A549 (cell line): Measurements from ENCODE around the gene RERE. TPM values are rescaled to one million over a fixed set of nuclear protein-coding genes. Genes with fewer than 3 reads are reported as not detected.

Source experiments
- ATAC-seq, 2 experiments: fragments of 200-7000 bp in 1 of 2; fragments of >200 bp in 1 of 2; cut with Nextera tagmentation in 1 of 2; cut with Tn5 transposase in 1 of 2; 3 replicates each; pipeline versions ENCODE4 v1.8.0 to v1.9.1; 2018 to 2020; ENCODE audit warnings: mild to moderate bottlenecking in 1 of 2, moderate library complexity in 1 of 2
- CTCF ChIA-PET: fragments of 300-600 bp; sonication (Branson Sonifier 250); formaldehyde crosslinking; extraction: SDS; loops from one replicate; lab custom pipeline; 2021; ENCODE audit warnings: antibody characterized with exemption, inconsistent platforms; lab: Yijun Ruan, JAX
- POLR2A ChIA-PET: fragments of 350-600 bp; formaldehyde crosslinking; extraction: SDS; loops from one replicate; lab custom pipeline; 2021; ENCODE audit warnings: antibody characterized with exemption, inconsistent platforms; lab: Yijun Ruan, JAX
- DNase-seq, 2 experiments: peaks; one replicate each; pipeline versions ENCODE4 v3.0.0 to v3.0.0-alpha.2; 2011 to 2016; ENCODE audit warnings: low read depth in 1 of 2, low spot score in 1 of 2
- FAIRE-seq: peaks from 2 replicates; lab custom pipeline; 2011; peaks lifted over from hg19 to GRCh38; lab: Jason Lieb, UNC
- H3K27ac ChIP-seq, 2 experiments: fragments of >200 bp; sonication (Bioruptor Twin); formaldehyde crosslinking; 3 replicates each; pipeline ENCODE4 v1.5.1; 2016 to 2017
- H3K4me1 ChIP-seq: fragments of >200 bp; sonication (Bioruptor Twin); formaldehyde crosslinking; 3 replicates; pipeline ENCODE4 v1.6.1; 2016
- H3K4me2 ChIP-seq: fragments of >200 bp; sonication (Bioruptor Twin); formaldehyde crosslinking; 3 replicates; pipeline ENCODE4 v1.6.1; 2016
- H3K4me3 ChIP-seq: fragments of >200 bp; sonication (Bioruptor Twin); formaldehyde crosslinking; 3 replicates; pipeline ENCODE4 v1.5.1; 2016
- H3K9me3 ChIP-seq: fragments of >200 bp; sonication (Bioruptor Twin); formaldehyde crosslinking; 3 replicates; pipeline ENCODE4 v1.6.1; 2016
- CBX8 ChIP-seq: fragments of 200-600 bp; sonication (generic); IDR thresholded peaks from 2 replicates; pipeline ENCODE4 v1.6.1; 2016
- CEBPB ChIP-seq, 2 experiments: fragments of >200 bp in 1 of 2; sonication (Bioruptor Twin) in 1 of 2; formaldehyde crosslinking in 1 of 2; IDR thresholded peaks; 2 replicates each; pipeline ENCODE4 v1.6.1; 2012 to 2016
- CHD4 ChIP-seq: fragments of 200-600 bp; sonication (generic); IDR thresholded peaks from 2 replicates; pipeline ENCODE4 v1.6.1; 2016; ENCODE audit warnings: antibody characterized with exemption, mild to moderate bottlenecking, borderline replicate concordance
- FOSB ChIP-seq: fragments of 250-450 bp; sonication (Bioruptor Pico); IDR thresholded peaks from 2 replicates; pipeline ENCODE4 v1.5.0; 2020; ENCODE audit warnings: mild to moderate bottlenecking, moderate library complexity
- FOSL2 ChIP-seq, 2 experiments: fragments of 450-650 bp in 1 of 2; fragments of >200 bp in 1 of 2; sonication (Bioruptor Twin) in 1 of 2; formaldehyde crosslinking; IDR thresholded peaks; 2 replicates each; pipeline versions ENCODE4 v1.5.0 to v1.6.1; 2016 to 2020; ENCODE audit warnings: mild to moderate bottlenecking in 1 of 2, moderate library complexity in 1 of 2
- FOXS1 ChIP-seq: fragments of 250-450 bp; sonication (Bioruptor Pico); IDR thresholded peaks from 2 replicates; pipeline ENCODE4 v1.5.0; 2020; ENCODE audit warnings: mild to moderate bottlenecking, moderate library complexity
- GATA3 ChIP-seq: IDR thresholded peaks from 2 replicates; pipeline ENCODE4 v1.6.1; 2012; ENCODE audit warnings: borderline replicate concordance
- HDAC2 ChIP-seq: fragments of 200-600 bp; sonication (generic); IDR thresholded peaks from 2 replicates; pipeline ENCODE4 v1.6.1; 2016
- HES2 ChIP-seq: fragments of >200 bp; sonication (Bioruptor Twin); formaldehyde crosslinking; IDR thresholded peaks from 2 replicates; pipeline ENCODE4 v1.6.1; 2016
- HEYL ChIP-seq: fragments of 250-450 bp; sonication (Bioruptor Pico); IDR thresholded peaks from 2 replicates; pipeline ENCODE4 v1.8.0; 2021; ENCODE audit warnings: mild to moderate bottlenecking, moderate library complexity
- KDM1A ChIP-seq: fragments of 200-600 bp; sonication (generic); IDR thresholded peaks from 2 replicates; pipeline ENCODE4 v1.6.1; 2016; ENCODE audit warnings: low read depth, mild to moderate bottlenecking
- MYC ChIP-seq: IDR thresholded peaks from 2 replicates; pipeline ENCODE4 v1.6.1; 2012; ENCODE audit warnings: mild to moderate bottlenecking, inconsistent platforms, low read length, improper control_type of control experiment, borderline replicate concordance
- NFE2L2 ChIP-seq: fragments of 150-350 bp; conservative IDR thresholded peaks from 2 replicates; pipeline ENCODE4 v1.6.1; 2014; ENCODE audit warnings: low read length
- NR3C1 ChIP-seq: fragments of >200 bp; sonication (Bioruptor Twin); formaldehyde crosslinking; IDR thresholded peaks from 3 replicates; pipeline ENCODE4 v1.6.1; 2017
- RFX5 ChIP-seq: fragments of 450-650 bp; IDR thresholded peaks from 2 replicates; pipeline ENCODE4 v1.7.1; 2014; ENCODE audit warnings: antibody characterized with exemption, mild to moderate bottlenecking, moderate library complexity
- RNF2 ChIP-seq: fragments of 200-600 bp; sonication (generic); IDR thresholded peaks from 2 replicates; pipeline ENCODE4 v1.6.1; 2016; ENCODE audit warnings: low read depth, mild to moderate bottlenecking, antibody characterized with exemption, moderate library complexity, borderline replicate concordance
- TFCP2L1 ChIP-seq: fragments of 250-450 bp; sonication (Bioruptor Pico); IDR thresholded peaks from 2 replicates; pipeline ENCODE4 v1.5.0; 2021; ENCODE audit warnings: mild to moderate bottlenecking
- TP53 ChIP-seq: fragments of 250-450 bp; sonication (Bioruptor Pico); IDR thresholded peaks from 2 replicates; pipeline ENCODE4 v1.5.0; 2021; ENCODE audit warnings: mild to moderate bottlenecking, moderate library complexity
- USF2 ChIP-seq: fragments of 450-650 bp; IDR thresholded peaks from 2 replicates; pipeline ENCODE4 v1.6.1; 2014; ENCODE audit warnings: antibody characterized with exemption
- ZSCAN20 ChIP-seq: fragments of 250-450 bp; sonication (Bioruptor Pico); IDR thresholded peaks from 2 replicates; pipeline ENCODE4 v1.8.0; 2022; ENCODE audit warnings: mild to moderate bottlenecking, moderate library complexity
- WGBS: methylation state at CpG from one replicate; pipeline ENCODE4 v1.1.6; 2017; ENCODE audit errors: missing lambda C conversion rate; 5-methylcytosine and 5-hydroxymethylcytosine counted together
- polyA plus RNA-seq, 4 experiments: library from polyadenylated mRNA; depleted of rRNA in 3 of 4; stranded (reverse); fragments of >200 nt; fragmentation: RNase III in 1 of 4; extraction: RNeasy Plus Mini Kit Qiagen cat#74134 plus additional on column Dnase treatment in 1 of 4; gene quantifications; 2 replicates in 3 of 4; 3 replicates in 1 of 4; pipeline ENCODE4 v1.2.3, GENCODE V29; 2011 to 2017
- TF ChIP-seq, protein P1 (sequence below): IDR thresholded peaks from 2 replicates; pipeline ENCODE4 v1.6.1; 2012
- TF ChIP-seq, protein P2 (sequence below): fragments of 200-600 bp; sonication (generic); IDR thresholded peaks from 2 replicates; pipeline ENCODE4 v1.6.1; 2016; ENCODE audit warnings: antibody characterized with exemption, mild to moderate bottlenecking, moderate library complexity
- TF ChIP-seq, protein P3 (sequence below): fragments of 250-450 bp; sonication (Bioruptor Pico); IDR thresholded peaks from 2 replicates; pipeline ENCODE4 v1.5.0; 2020; ENCODE audit warnings: low read depth, mild to moderate bottlenecking, moderate library complexity

RERE gene
- polyA plus RNA-seq, 2 of the 4 experiments (the other 2 are of a cell fraction): 12.6 to 28.6 TPM

DNA sequence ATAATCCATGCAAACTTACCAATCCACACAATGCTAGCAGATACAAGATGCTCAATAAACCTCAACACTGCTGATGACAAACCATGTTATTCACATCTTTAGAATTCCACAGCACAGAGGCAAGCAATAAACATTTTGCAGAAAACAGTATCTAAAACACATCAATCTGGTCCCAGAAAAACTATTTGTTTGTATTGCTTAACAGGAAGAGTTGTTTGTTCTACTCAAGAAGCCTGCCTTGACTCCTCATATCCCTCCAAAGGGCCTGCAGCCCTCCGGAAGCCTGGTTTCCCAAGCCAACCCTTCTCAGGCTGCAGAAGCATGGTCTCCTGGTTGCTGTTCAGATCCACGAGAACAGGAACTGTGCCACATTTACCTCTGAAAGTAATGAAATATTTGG, 139.7 kb downstream of the RERE start:
- no peak for DNase-seq
- no peak for FAIRE-seq
- no peak overlapping the region for H3K27ac ChIP-seq
- peaks cover 70% of the 10 kb centered on the region for H3K4me1 ChIP-seq
- no peak overlapping the region for H3K4me2 ChIP-seq
- WGBS: 79% methylated on average over 2 of the region's 2 CpGs
- no peak for TF ChIP-seq KDM1A
- no peak for TF ChIP-seq ZSCAN20
- no peak for TF ChIP-seq USF2
- TF ChIP-seq RNF2: no peak
- TF ChIP-seq HES2: no peak
- TF ChIP-seq GATA3: no peak
- TF ChIP-seq, protein P1, sequence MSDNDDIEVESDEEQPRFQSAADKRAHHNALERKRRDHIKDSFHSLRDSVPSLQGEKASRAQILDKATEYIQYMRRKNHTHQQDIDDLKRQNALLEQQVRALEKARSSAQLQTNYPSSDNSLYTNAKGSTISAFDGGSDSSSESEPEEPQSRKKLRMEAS: no peak
- TF ChIP-seq FOSL2 (IDR thresholded peaks at IDR 0.05): no peak
- no peak for TF ChIP-seq FOSL2 (CRISPR knock-in tag; IDR thresholded peaks at IDR 0.05)
- no peak for TF ChIP-seq CHD4
- TF ChIP-seq, protein P2, sequence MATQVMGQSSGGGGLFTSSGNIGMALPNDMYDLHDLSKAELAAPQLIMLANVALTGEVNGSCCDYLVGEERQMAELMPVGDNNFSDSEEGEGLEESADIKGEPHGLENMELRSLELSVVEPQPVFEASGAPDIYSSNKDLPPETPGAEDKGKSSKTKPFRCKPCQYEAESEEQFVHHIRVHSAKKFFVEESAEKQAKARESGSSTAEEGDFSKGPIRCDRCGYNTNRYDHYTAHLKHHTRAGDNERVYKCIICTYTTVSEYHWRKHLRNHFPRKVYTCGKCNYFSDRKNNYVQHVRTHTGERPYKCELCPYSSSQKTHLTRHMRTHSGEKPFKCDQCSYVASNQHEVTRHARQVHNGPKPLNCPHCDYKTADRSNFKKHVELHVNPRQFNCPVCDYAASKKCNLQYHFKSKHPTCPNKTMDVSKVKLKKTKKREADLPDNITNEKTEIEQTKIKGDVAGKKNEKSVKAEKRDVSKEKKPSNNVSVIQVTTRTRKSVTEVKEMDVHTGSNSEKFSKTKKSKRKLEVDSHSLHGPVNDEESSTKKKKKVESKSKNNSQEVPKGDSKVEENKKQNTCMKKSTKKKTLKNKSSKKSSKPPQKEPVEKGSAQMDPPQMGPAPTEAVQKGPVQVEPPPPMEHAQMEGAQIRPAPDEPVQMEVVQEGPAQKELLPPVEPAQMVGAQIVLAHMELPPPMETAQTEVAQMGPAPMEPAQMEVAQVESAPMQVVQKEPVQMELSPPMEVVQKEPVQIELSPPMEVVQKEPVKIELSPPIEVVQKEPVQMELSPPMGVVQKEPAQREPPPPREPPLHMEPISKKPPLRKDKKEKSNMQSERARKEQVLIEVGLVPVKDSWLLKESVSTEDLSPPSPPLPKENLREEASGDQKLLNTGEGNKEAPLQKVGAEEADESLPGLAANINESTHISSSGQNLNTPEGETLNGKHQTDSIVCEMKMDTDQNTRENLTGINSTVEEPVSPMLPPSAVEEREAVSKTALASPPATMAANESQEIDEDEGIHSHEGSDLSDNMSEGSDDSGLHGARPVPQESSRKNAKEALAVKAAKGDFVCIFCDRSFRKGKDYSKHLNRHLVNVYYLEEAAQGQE: no peak
- no peak for TF ChIP-seq MYC
- TF ChIP-seq, protein P3, sequence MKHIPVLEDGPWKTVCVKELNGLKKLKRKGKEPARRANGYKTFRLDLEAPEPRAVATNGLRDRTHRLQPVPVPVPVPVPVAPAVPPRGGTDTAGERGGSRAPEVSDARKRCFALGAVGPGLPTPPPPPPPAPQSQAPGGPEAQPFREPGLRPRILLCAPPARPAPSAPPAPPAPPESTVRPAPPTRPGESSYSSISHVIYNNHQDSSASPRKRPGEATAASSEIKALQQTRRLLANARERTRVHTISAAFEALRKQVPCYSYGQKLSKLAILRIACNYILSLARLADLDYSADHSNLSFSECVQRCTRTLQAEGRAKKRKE: no peak
- H3K9me3 ChIP-seq: no peaks in the 10 kb centered on the region
- POLR2A ChIA-PET: no interaction called here
- ATAC-seq: no peak
- no peak overlapping the region for H3K4me3 ChIP-seq
- CTCF ChIA-PET: no interaction called here

DNA sequence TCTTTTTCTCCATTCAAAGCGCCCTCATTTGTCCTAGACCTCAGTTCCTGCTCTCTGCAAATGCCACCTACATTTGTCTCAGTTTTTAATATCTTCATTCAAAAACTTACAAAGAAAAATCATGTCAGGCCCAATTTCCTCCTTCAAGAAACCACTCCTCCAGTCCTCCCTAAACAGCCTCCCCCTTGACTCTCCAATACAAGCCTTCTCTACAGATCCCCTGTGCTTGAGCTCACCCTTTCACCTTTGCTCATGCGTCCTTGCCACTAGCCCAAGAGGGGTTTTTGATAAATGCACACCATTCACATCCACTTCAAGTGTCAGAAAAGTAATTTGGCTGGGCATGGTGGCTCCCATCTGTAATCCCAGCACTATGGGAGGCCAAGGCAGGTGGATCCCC, 140.6 kb downstream of the RERE start:
- Histone ChIP-seq H3K27ac (no peak overlapping the region), H3K9me3 (no peaks in the 10 kb centered on the region), H3K4me3 (no peak overlapping the region), H3K4me1 (peaks cover 71% of the 10 kb centered on the region), H3K4me2 (no peak overlapping the region)
- DNase-seq: no peak
- TF ChIP-seq HDAC2: no peak
- TF ChIP-seq TFCP2L1 (CRISPR knock-in tag): no peak
- no peak for TF ChIP-seq TP53 (CRISPR knock-in tag)
- no peak for TF ChIP-seq RFX5
- no peak for TF ChIP-seq FOXS1 (CRISPR knock-in tag)
- TF ChIP-seq HEYL (CRISPR knock-in tag): no peak
- TF ChIP-seq NFE2L2: no peak
- no peak for TF ChIP-seq FOSL2 (IDR thresholded peaks at IDR 0.05)
- no peak for TF ChIP-seq FOSL2 (CRISPR knock-in tag; IDR thresholded peaks at IDR 0.05)
- no peak for TF ChIP-seq NR3C1
- TF ChIP-seq CEBPB (IDR thresholded peaks at IDR 0.05): no peak
- TF ChIP-seq CBX8: no peak
- no peak for TF ChIP-seq FOSB (CRISPR knock-in tag)
- TF ChIP-seq HES2: no peak
- ChIA-PET POLR2A (no interaction called here), CTCF (no interaction called here)
- 94% methylated on average over 2 of the region's 2 CpGs for WGBS
- FAIRE-seq: no peak
- no peak for ATAC-seq
